Stimulated activated CD8-positive, alpha-beta memory T cell treated with anti-CD3 and anti-CD28 coated beads, Interleukin-15, amount 100 ng/mL, for 1 hour (primary cell): Measurements from ENCODE around the gene STX8.

ENCODE experiments used
- DNase-seq: peaks from one replicate; pipeline ENCODE4 v3.0.0-alpha.2; 2020; ENCODE audit warnings: low read depth

Gene STX8

GRCh38 chr17:9226794-9227135 is 348.9 kb downstream of the STX8 start:
- DNase-seq: no peak

GRCh38 chr17:9226130-9226793 is 349.4 kb downstream of the STX8 start:
- DNase-seq: no peak

- DNase-seq: no peak
Measured at GRCh38 chr17:9225305-9226101, 350.1 kb downstream of the STX8 start.

GRCh38 chr17:9224485-9224884 is 351.1 kb downstream of the STX8 start:
- DNase-seq: no peak

- DNase-seq: no peak
Measured at GRCh38 chr17:9223531-9223930, 352.1 kb downstream of the STX8 start.

GRCh38 chr17:9221922-9222180 is 353.8 kb downstream of the STX8 start:
- DNase-seq: no peak

GRCh38 chr17:9221147-9221921 is 354.3 kb downstream of the STX8 start:
- DNase-seq: no peak

GRCh38 chr17:9220398-9221146 is 355.0 kb downstream of the STX8 start:
- DNase-seq: no peak

- no peak for DNase-seq
Measured at GRCh38 chr17:9219631-9220397, 355.8 kb downstream of the STX8 start.

- DNase-seq: no peak
Measured at GRCh38 chr17:9218911-9219310, 356.7 kb downstream of the STX8 start.

GRCh38 chr17:9218064-9218635 is 357.5 kb downstream of the STX8 start:
- no peak for DNase-seq

- no peak for DNase-seq
Measured at GRCh38 chr17:9217151-9218056, 358.2 kb downstream of the STX8 start.

- no peak for DNase-seq
Measured at GRCh38 chr17:9215465-9215864, 360.2 kb downstream of the STX8 start.

- no peak for DNase-seq
Measured at GRCh38 chr17:9213303-9213640, 362.3 kb downstream of the STX8 start.

GRCh38 chr17:9212376-9213302 is 363.0 kb downstream of the STX8 start:
- DNase-seq: no peak

GRCh38 chr17:9211133-9211765 is 364.4 kb downstream of the STX8 start:
- no peak for DNase-seq

GRCh38 chr17:9209781-9210370 is 365.7 kb downstream of the STX8 start:
- DNase-seq: no peak

- no peak for DNase-seq
Measured at GRCh38 chr17:9209347-9209746, 366.3 kb downstream of the STX8 start.
